HG03280 (cell line): ENCODE measurements around the gene P2RY8.
"Not testable (repeated sequence)": the region's sequence is repeated elsewhere in the genome, so short reads cannot be mapped to it uniquely, and the experiment has no call there.

Experiments used
- ATAC-seq: cut with Tn5 transposase; IDR thresholded peaks from one replicate; pipeline ENCODE4 v1.9.1; 2021; ENCODE audit warnings: mild to moderate bottlenecking, moderate library complexity; ENCODE audit not compliant: unreplicated experiment

P2RY8 gene

DNA sequence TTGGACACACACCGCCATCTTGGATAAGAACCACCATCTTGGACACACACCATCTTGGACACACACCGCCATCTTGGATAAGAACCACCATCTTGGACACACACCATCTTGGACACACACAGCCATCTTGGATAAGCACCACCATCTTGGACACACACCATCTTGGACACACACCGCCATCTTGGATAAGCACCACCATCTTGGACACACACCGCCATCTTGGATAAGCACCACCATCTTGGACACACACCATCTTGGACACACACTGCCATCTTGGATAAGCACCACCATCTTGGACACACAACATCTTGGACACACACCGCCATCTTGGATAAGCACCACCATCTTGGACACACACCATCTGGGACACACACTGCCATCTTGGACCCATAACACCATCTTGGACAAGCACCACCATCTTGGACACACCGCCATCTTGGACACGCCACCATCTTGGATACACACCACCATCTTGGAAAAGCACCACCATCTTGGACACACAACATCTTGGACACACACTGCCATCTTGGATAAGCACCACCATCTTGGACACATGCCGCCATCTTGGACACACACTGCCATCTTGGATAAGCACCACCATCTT is 88.9 kb downstream of the P2RY8 start:
- not testable (repeated sequence) for ATAC-seq

DNA sequence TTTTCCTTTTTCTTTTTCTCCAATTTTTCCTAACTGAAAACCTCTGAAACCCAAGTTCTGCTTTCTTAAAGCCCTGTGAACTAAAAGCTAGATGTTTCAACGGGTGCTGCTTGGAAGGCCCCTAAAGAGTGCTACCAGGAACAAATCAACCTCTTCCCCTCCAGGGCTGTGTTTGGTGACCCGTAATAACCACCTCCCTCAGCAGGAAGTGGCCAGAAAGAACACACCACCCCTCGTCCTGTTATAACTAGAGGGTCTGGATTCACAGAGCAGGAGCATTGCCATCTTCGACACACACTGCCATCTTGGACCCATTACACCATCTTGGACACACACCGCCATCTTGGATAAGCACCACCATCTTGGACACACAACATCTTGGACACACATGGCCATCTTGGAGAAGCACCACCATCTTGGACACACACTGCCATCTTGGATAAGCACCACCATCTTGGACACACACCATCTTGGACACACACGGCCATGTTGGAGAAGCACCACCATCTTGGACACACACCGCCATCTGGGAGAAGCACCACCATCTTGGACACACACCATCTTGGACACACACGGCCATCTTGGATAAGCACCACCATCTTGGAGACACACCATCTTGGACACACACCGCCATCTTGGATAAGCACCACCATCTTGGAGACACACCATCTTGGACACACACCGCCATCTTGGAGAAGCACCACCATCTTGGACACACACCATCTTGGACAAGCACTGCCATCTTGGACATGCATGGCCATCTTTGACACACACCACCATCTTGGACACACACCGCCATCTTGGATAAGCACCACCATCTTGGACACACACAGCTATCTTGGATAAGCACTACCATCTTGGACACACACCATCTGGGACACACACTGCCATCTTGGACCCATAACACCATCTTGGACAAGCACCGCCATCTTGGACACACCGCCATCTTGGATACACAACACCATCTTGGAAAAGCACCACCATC is 89.7 kb downstream of the P2RY8 start:
- not testable (repeated sequence) for ATAC-seq

DNA sequence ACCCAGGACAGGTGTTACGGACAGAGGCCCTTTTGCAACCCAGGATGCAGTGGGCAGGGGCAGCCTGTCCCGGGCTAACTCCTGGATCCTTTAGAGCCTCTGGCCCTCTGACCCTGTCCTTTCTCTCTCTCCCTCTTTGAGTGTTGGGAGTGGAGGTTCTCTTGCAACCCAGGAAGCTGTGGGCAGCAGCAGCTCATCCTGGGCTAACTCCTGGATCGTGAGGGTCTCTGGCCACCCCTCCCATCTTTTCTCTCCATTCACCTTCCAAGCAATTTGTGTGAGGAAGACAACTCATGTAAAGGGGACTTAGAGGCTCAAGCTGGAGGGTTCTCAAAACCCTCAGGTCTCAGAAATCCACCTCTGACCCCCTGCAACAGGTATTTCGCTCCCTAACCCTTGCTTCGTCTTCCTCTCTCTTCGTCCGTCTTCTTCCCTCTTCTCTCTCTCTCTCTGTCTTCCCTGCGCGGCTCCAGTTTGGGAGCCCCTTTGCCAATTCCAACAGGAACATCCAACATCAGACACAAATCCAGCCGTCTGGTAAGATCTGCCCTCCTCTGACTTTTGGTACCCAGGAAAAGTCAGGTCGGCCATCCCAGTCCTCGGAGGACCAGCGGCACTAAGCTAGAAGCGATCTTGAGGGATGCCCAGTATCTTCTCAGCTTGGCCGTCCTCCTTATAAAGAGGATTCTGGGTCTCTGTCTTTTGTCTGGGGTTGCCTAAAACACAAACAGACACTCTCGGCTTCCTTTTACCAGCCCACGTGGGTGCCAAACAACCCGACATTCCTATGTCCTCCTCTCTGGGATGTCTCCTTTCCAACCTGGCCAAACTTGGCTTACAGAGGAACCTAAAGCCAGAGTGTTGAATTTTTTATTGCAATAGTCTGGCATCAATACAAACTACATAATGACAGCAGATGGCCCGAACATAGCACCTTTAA is 92.2 kb downstream of the P2RY8 start:
- ATAC-seq, result no peak

DNA sequence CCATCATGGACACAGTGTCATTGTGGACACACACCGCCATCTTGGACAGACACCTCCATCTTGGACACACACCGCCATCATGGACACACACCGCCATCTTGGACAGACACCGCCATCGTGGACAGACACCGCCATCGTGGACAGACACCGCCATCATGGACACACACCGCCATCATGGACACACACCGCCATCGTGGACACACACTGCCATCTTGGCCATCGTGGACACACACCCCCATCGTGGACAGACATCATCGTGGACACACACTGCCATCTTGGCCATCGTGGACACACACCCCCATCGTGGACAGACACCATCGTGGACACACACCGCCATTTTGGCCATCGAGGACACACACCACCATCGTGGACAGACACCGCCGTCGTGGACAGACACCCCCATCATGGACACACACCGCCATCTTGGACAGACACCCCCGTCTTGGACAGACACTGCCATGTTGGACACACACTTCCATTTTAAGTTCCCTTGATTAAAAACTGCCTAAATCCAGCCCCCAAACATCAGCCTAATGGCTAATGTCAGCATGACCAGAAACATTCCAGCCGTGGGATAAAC is 93.4 kb downstream of the P2RY8 start:
- ATAC-seq, result no peak

DNA sequence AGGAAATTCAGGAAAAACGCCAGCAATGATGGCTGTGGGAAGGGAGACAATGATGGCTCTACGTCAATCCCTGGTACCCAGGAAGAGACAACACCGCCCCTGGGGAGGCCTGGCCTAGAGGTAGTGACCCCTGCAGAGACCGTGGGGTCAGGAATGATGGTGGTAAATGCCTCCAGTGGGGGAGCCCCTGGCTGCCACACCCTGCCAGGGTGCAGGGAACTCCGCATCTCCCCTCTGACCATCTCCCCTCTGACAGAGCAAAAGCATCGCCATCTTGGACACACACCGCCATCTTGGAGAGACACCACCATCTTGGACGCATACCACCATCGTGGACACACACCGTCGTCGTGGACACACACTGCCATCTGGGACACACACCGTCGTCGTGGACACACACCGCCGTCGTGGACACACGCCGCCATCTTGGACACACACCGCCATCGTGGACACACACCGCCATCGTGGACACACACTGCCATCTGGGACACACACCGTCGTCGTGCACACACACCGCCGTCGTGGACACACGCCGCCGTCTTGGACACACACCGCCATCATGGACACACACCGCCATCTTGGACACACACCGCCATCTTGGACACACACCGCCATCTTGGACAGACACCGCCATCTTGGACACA is 94.1 kb downstream of the P2RY8 start:
- ATAC-seq, result no peak

DNA sequence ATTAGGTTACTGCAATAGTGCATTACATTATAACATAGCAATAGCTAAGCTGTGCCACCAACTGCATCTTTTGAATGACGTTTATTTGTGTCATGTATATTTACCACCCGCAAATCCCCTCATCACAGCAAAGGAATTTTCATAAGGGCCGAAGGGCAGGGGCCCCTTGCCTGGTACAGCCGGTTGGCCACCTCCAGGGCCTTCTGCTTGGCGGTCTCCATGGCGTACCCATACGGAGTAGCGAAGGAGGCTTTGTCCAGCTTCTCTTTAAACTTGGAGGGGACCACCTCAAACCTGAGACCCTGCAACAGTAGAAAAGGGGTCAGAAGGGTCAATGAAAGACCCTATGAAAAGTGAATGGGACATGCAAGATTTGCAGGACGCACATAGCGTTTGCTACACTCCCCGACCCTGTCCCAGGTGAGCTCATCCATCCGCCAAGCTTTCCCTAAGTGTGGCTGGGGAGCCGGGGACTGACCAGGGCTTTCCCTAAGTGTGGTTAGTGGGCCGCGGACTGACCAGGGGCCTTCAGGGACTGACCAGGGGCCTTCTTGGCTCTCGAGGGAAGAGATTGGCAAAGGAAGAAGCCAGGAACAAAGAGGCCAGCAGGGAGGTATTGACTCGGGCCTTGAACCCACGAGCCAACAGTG is 94.8 kb downstream of the P2RY8 start:
- ATAC-seq, result no peak

DNA sequence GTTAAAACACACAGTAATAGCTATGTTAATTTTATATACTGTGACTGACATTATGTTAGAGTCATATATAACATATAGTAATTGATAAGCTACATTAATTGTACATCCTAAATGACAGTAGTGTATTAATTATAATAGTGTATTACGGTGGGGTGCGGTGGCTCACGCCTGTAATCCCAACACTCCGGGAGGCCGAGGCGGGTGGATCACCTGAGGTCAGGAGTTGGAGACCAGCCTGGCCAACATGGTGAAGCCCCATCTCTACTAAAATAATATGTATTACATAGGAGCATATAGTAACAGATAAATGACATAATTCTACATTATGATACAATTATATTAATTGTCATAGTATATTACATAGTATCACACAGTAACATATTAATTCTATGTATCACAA is 96.5 kb downstream of the P2RY8 start:
- ATAC-seq, result no peak

DNA sequence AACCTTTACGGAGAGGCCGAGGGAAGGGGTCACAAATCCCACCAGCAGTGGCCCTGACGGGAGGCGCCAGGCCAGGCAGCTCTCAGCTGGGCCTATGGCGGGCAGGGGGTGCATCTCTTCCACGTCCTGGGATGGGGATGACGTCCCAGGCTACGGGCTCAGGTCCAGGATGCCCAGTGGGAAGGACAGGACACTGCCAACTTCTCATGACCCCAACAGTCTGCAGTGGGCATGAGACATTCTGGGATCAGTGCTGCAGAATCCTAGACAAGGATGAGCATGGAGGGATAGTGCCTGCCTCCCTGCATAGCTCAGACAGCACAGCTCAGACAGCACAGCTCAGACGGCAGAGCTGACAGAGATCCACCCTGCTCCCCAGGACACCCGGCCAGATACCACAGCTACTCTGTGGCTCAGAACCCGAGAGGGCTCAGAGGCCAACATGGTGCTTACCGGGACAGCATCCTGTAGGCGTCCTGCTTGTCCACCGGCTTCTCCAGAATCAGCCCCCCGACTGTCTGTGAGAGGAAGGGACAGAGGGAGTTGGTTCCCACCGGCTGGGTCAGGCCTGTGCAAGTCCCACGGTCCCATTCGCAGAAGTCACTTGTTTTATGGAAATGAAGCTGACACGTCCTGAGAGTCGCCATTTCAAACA is 101.6 kb downstream of the P2RY8 start:
- ATAC-seq, result no peak

DNA sequence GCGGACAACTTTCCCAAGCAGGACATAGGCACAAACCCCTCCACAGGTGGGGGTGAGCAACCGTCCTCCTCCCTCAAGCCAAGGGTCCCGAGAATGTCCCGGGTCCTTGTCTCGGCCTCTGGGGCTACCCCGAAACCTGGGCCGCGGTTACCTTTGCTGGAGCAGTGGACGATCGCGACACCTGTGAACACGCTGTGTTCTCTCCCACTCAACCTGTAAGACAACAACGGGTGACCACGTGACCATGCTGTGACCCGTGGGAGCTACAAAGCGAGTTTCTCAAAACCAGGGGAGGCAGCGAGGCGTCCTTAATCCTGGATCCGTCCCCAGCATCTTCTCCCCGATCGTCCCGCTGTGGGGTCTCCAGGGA is 102.1 kb downstream of the P2RY8 start:
- ATAC-seq, result no peak

DNA sequence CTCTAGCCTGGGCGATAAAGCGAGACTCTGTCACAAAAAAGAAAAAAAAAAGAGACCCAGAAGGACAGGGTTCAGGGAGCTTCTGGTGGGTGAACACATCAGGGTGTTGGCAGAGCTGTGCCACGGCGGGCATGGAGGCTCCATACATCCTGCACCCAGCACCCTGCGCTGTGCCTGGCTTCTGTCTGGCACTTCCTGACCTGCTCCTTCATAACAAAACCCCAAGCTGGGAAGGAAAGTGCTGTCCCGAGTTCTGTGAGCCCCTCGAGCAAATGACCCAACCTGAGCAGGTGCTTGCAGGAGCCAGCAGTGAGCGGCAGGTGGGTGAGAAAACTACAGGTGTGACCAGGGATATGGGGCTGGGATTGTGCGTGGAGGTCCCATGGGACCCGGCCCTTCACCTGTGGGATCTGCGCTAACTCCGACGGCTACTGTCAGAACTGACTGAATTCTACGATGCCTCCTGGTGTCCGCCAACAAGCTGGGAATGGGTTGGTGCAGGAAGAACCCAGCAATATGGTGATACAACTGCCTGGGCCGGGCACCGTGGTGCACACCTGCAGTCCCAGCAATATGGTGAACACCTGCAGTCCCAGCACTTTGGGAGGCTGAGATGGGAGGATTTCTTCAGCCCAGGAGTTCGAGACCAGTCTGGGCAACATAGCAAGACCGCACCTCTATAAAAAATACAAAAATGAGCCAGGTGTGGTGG is 103.2 kb downstream of the P2RY8 start:
- no peak for ATAC-seq

DNA sequence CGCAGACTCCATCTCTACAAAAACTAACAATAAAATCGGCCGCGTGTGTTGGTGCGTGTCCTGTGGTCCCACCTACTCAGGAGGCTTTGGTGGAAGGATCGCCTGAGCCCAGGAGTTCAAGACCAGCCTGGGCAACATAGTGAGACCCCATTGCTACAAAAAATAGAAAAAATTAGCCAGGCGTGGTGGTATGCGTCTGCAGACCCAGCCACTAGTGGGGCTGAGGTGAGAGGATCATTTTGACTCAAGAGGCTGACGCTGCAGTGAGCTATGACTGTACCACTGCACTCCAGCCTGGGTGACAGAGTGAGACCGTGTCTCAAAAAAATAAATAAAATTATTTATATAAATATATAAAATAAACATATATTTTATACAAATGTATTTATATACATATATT is 106.5 kb downstream of the P2RY8 start:
- no peak for ATAC-seq

DNA sequence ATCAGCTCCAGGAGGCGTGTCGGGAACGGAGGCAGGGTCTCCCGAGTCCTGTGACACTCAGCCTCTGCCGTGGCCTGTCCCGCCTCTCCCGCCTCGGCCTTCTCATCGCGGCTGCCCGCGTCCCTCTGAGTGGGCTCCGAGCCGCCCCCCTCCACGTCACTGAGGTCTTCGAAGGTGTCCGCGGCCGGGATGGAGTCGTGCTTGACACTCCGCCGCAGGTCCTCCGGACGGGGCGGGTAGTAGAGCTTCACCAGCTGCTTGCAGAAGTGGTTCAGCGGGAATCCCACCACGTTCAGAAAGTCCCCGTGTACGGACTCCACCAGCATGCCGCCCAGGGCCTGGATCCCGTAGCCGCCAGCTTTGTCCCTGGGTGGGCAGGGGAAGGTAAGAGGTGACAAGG is 109.2 kb downstream of the P2RY8 start:
- no peak for ATAC-seq

DNA sequence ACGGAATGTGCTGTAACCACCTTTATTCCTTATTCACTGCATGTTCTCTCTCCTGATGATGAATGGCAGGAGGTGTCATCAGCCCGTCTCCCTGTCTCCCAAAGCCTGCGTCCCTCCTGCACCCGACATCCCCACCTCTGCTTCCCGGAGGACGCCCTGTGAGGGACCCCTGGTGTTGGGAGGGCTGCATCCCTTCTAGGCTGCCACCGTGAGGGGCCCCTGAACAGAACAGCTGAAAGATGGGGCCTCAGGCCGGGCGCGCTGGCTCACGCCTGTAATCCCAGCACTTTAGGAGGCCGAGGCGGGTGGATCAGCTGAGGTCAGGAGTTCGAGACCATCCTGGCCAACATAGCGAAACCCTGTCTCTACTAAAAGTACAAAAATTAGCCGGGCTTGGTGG is 110.7 kb downstream of the P2RY8 start:
- not testable (repeated sequence) for ATAC-seq

DNA sequence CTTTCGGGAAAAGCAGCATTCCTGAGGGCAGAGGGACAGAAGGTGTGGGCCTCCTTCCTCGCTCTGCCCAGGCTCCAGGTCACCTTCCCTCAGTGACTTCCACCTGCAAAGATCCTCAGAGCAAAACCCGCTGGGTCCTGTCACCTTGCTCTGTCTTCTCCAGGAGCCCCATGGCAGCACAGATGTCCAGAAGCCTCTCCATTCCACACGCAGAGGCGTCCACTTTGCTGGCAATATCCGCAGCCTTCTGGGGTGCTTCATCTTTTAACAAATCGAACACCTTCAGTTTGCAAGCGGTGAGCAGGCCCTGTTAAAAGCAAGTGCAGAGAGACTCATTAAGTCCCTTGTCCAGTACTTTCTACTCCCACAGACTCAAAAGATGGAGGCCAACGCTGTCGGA is 111.6 kb downstream of the P2RY8 start:
- ATAC-seq, result no peak

DNA sequence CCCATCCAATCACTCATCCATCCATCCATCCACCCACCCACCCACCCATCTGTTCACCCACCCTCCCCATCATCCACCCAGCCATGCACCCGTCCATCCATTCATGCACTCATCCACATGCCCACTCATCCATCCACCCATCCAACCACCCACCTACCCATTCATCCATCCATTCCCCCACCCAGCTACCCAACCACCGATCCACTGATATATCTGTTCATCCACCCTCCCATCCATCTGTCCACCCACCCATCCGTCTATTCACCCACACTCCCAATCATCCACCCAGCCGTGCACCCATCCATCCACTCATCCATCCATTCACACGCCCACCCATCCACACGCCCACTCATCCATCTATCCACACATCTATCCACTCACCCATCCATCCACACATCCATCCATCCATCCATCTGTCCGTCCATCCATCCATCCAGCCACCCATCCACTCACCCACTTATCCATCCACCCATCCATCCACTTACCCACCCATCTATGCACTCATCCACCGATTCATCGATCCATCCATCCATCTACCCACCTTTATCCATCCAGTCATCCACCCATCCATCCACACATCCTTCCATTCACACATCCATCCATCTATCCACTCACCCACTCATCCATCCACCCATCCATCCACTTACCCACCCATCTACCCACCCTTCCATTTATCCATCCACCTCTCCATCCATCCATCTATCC is 112.7 kb downstream of the P2RY8 start:
- no peak for ATAC-seq

DNA sequence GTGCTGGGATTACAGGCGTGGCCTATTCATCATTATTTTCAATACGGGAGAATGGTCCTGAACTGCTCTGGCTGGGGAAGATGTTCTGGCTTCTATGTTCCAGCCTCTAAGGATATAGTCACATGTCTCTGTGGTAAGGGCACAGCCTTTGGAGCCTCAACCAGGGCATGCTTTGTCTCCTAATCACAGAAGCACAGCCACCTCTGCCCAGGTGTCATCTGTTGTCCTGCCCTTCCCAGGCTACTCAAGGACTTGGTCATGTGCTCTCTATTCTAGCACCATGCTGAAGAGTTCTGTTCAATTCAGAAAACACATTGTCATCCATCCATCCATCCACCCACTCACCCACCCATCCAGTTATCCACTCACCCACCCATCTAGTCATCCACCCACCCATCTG is 113.8 kb downstream of the P2RY8 start:
- ATAC-seq, result no peak

DNA sequence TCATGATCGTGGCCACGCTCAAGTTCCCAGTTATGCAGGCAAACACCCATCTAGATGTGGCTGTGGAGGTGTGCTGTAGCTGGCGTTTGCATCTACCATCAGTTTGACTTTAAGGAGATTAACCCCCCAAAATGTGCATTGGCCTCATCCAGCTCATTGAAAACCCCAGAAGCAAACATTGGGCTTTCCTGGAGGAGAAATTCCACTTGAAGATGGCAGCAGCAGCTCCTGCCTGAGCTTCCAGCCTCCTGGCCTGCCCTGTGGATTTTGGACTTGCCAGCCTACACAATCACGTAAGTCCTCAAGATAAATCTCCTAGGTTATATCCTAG is 114.9 kb downstream of the P2RY8 start:
- no peak for ATAC-seq

DNA sequence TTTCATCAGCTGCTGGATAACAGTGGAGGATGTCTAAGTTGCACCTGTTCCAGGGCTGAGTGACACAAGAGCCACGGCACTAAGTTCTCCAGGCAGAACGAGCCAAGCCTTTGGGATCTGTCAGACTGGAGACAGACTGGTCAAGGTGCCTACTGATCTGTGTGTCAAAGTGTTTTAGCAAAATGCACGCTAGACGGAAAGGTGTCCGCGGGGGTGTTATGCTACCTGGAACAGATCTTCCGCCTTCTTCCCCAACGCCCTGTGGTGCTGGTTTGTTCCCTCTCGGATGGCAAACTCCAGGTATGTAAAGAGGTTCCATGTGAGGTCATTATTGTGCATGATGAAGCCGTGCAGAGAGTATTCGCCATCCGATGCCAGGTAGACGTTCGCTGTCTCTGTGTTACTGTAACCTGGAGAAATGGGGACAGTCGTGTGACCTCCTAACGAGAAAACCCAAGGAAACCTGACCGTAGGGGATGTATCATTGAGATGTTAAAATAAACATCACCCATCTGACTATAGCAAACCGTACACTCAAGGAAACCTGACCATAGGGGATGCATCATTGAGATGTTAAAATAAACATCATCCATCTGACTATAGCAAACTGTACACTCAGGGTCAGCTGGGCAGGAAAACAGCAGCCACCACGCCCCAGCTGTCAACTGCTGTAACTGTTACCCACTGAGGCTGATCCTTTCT is 115.4 kb downstream of the P2RY8 start:
- no peak for ATAC-seq
